HG02840 (cell line): Measurements from ENCODE around the gene HDAC2.
"Not testable (repeated sequence)": the region's sequence is repeated elsewhere in the genome, so short reads cannot be mapped to it uniquely, and the experiment has no call there.

ENCODE experiments used
- ATAC-seq: cut with Tn5 transposase; IDR thresholded peaks from one replicate; pipeline ENCODE4 v1.9.1; 2021; ENCODE audit warnings: mild to moderate bottlenecking, moderate library complexity, moderate number of reproducible peaks; ENCODE audit not compliant: unreplicated experiment, low FRiP score

HDAC2 gene

GRCh38 chr6:113978084-113978675 lies 7.2 kb upstream of the HDAC2 start:
- ATAC-seq: no peak

DNA sequence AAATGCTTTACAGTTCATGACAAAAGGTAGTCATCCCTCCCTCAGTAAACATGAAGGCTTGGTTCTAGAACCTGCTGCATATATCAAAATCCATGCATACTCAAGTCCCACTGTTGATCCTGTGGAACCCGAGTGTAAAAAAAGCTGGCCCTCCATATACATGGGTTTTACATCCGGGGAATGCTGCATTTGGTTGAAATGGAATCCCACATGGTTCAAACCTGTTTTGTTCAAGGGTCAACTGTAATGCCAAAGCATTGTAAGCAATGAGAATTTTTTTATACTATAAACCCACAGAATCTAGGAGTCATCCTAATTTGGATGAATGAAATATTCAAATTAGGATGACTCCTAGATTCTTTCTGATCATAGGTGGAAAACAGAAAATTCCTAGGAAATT lies 5.9 kb upstream of the HDAC2 start:
- ATAC-seq: no peak

DNA sequence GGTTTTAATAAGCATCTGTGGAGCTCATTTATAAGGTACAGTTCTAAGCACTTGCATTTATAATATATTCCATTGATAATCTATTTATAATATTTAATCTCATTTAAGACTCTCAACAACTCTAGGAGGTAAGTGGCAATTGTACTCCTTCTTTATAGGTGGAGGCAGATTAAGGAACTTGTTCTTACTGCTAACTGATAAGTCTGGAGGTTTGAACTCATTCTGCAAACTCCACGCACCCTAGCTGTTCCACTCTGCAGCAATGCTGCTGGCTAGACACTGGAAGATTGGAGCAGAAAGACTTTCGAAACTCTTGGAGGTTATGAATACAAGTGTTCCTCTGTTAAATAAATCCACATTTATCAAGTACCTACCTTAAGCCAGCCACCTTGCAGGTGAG lies 793 bp upstream of the HDAC2 start:
- ATAC-seq: no peak

- ATAC-seq: peak; percentile 29
Measured at GRCh38 chr6:113969888-113970804, 802 bp downstream of the HDAC2 start.

GRCh38 chr6:113968472-113968871 lies 2.5 kb downstream of the HDAC2 start:
- ATAC-seq: no peak

DNA sequence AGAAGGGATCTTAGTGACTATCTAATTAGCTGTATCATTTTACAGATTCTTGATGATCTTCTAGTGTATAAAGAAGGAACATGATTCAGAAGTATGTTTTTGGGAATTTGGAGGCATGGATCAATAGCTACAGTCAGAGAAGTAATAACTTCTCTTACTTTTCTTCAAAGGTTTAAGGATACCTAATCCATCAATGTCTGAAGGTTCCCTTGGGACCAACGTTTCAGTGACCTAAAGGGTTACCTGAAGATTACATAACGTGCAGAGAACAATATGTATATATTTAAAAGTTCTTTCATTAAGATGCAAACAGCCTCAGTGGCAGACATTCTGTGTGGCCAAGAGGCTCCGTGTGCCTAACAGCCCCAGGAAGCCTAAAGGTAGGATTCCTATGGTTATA lies 3.2 kb downstream of the HDAC2 start:
- ATAC-seq: no peak

DNA sequence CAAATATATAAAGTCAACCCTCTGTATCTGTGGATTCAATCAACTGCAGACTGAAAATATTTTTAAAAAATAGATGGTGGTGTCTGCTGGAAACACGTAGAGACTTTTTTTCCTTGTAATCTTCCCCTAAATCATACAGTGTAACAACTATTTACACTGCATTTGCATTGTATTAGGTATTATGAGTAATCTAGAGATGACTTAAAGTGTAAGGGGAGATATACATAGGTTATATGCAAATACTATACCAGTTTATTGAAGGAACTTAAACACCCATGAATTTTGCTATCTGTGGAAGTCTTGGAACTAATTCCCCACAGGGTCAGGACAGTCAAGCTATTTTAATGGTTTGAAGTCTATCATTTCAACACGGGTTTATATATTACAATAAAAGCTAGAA lies 10.2 kb downstream of the HDAC2 start:
- ATAC-seq: peak; percentile 81

DNA sequence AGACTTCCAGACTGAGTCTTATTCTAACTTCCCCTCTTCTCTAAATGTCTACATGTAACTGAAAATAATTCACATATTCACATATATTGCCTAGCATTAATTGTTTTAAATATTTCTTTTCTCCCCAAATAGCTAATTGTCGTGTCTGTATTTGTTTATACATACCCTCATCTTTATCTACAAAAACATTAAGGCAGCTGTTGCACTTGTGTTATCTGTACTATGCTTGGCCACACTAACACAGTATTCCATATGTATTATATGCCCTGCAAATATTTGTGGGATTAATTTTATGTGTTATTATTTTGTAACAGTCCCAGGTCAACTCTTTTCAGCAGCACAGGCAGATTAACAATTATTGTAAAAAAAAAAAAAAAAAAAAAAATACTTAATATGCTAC lies 11.7 kb downstream of the HDAC2 start:
- no peak for ATAC-seq

- ATAC-seq: no peak
Measured at GRCh38 chr6:113954653-113955052, 16.3 kb downstream of the HDAC2 start.

DNA sequence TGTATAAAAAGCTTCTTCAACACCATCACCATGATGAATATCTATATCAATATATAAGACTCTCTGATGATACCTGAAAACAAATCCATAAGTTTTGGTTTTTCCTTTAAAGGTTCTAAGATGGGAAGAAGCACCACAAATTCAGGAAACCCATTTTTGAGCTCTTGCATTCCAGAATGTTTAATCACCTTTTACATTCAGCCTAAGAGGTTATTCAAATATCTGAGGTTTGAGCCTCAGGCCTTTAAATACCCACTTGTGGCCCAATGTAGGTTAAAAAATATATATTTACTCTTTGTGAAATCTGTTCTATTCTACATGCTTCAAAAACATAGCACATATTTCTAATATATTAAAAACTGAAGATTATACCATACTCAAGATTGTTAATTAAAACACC lies 17.6 kb downstream of the HDAC2 start:
- ATAC-seq: no peak

DNA sequence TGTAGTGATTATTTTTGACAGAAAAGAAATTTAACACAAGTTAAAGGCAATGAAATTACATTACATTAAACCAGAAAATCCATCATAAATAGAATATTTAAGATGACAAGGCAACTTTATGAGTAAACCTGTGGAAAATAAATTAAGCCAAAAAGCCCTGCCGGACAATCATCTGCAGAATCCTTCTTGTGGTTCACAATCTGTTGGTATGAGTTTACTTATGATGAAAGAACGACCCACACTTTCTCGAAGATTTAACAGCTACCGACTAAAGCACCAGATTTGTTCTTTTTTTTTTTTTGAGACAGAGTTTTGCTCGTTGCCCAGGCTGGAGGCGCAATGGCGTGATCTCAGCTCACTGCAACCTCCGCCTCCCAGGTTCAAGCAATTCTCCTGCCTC lies 21.4 kb downstream of the HDAC2 start:
- no peak for ATAC-seq

DNA sequence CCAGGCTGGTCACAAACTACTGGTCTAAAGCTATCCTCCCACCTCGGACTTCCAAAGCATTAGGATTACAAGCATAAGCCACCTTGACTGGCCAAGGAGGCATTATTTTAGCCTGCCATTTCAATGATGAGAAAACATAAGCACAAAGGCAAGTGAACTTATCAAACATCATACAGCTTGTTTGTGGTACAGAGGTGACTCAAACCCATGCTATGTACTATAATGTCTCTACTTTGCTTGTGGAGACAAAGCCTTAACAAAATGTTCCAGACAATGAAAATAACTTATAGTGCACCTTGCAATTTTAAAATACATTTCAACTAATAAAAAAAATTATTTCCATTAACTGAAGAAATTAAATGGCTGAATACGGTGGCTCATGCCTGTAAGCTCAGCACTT lies 26.2 kb downstream of the HDAC2 start:
- no peak for ATAC-seq

GRCh38 chr6:113939825-113940224 lies 31.1 kb downstream of the HDAC2 start:
- no peak for ATAC-seq

DNA sequence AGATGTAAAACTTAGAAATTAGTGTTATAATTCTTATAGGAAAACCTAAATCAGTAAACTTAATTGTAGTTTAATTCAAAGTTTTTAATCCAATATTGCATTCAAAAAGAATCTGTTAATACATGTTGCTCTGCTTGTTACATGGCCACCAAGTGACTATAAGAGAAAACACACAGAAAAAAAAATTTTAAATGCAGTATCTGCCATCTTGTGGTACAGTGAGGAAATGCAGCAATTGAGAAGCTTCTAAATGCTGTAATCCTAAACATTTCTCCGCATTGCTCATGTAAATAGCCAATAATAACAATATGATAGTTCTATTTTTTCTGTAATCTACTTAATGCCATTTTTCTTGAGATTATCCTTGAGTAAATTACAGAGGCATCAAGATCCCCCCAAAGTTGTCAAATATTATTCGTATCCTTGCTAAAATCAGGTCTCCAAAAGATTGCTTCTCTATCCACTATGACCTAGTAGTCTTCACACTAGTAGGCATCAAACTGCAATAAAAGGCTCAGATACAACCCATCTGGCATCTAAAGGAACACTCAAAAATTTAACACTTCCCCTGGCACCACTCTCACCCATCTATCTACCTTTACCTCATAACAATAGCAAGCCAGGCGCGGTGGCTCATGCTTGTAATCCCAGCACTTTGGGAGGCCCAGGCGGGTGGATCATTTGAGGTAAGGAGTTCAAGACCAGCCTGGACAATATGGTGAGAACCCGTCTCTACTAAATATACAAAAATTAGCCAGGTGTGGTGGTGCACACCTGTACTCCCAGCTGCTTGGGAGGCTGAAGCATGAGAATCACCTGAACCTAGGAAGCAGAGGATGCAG lies 34.6 kb downstream of the HDAC2 start:
- peak; percentile 89 for ATAC-seq

GRCh38 chr6:113934101-113934500 lies 36.8 kb downstream of the HDAC2 start:
- ATAC-seq: no peak

GRCh38 chr6:113931907-113932306 lies 39.0 kb downstream of the HDAC2 start:
- not testable (repeated sequence) for ATAC-seq

- no peak for ATAC-seq
Measured at GRCh38 chr6:113930183-113930582, 40.8 kb downstream of the HDAC2 start.

GRCh38 chr6:113927001-113927400 lies 43.9 kb downstream of the HDAC2 start:
- ATAC-seq: no peak

GRCh38 chr6:113925378-113925777 lies 45.6 kb downstream of the HDAC2 start:
- no peak for ATAC-seq

DNA sequence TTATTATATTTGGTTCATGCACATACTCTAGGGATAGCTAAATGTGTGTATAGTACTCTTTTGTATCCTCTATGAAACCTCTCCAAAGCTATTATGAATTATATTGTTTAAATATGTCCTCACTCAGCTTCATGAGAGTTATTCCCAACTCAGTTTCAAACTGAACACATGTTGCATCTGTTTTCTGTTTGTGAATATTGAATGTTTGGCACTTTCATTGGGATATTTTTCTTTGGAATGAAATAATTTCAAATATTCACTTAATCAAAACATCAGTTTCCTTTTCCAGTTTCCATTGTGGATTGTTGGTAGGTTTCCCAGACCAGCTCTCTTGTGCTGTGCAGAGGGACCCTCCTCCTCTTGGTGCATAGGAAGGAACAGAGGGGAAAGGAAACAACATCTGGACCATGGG lies 46.6 kb downstream of the HDAC2 start:
- ATAC-seq: no peak

DNA sequence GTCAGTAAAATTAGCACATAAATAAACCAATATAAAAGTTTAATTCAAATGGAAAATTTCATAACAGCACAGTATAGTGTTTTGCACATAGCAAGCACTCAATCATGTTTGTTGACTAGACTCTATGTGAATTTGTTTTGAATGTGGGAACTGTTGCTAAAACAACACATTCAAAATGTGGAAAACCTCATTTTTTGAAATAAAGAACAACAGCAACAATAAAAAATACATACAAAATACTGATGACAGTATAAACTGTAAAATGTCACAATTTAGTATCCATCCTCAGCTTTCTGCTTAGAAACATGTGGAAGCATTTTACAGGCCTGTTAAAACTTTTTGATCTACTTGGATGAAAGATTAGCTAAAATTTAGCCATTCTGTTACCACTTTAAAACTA lies 47.4 kb downstream of the HDAC2 start:
- ATAC-seq: no peak
